HepG2 (cell line): ENCODE measurements around the gene CTDSP1. TPM values are rescaled to one million over a fixed set of nuclear protein-coding genes. Genes with fewer than 3 reads are reported as not detected.

Experiments used
- ATF7-NPFF ChIP-seq: sonication (generic); formaldehyde crosslinking; IDR thresholded peaks from 2 replicates; pipeline ENCODE4 v1.8.1; 2023; ENCODE audit warnings: mild to moderate bottlenecking, low read depth, missing genetic modification reagents, moderate library complexity
- CBX2 ChIP-seq, 2 experiments: fragments of 200-600 bp in 1 of 2; sonication (generic); formaldehyde crosslinking in 1 of 2; IDR thresholded peaks; 2 replicates each; pipeline versions ENCODE4 v1.7.0 to v1.8.1; 2018 to 2022; ENCODE audit warnings: low read depth in 2 of 2, low read length in 1 of 2, mild to moderate bottlenecking in 1 of 2, missing genetic modification reagents in 1 of 2
- CEBPG ChIP-seq: IDR thresholded peaks from 2 replicates; pipeline ENCODE4 v1.6.1; 2016
- CREBL2 ChIP-seq: sonication (generic); formaldehyde crosslinking; IDR thresholded peaks from 2 replicates; pipeline ENCODE4 v1.8.1; 2023; ENCODE audit warnings: missing genetic modification reagents, mild to moderate bottlenecking, borderline replicate concordance
- MAFK ChIP-seq, 2 experiments: IDR thresholded peaks in 1 of 2; conservative IDR thresholded peaks in 1 of 2; 2 replicates each; pipeline ENCODE4 v1.6.1; 2011; ENCODE audit warnings: improper control_type of control experiment in 2 of 2, low read length in 2 of 2
- MLLT10 ChIP-seq: sonication (generic); formaldehyde crosslinking; IDR thresholded peaks from 2 replicates; pipeline ENCODE4 v1.4.0; 2020; ENCODE audit warnings: missing genetic modification reagents
- NFE2L1 ChIP-seq: sonication (generic); formaldehyde crosslinking; IDR thresholded peaks from 2 replicates; pipeline ENCODE4 v1.4.0; 2020; ENCODE audit warnings: missing genetic modification reagents, mild to moderate bottlenecking, borderline replicate concordance
- NFE2L2 ChIP-seq: fragments of 150-350 bp; IDR thresholded peaks from 2 replicates; pipeline ENCODE4 v1.6.1; 2014; ENCODE audit warnings: low read length
- SP2 ChIP-seq: sonication (generic); formaldehyde crosslinking; IDR thresholded peaks from 2 replicates; pipeline ENCODE4 v1.5.1; 2020; ENCODE audit warnings: mild to moderate bottlenecking, missing genetic modification reagents
- SSRP1 ChIP-seq: IDR thresholded peaks from 2 replicates; pipeline ENCODE4 v1.6.1; 2016; ENCODE audit warnings: control low read depth
- ZHX1 ChIP-seq: sonication (generic); formaldehyde crosslinking; IDR thresholded peaks from 2 replicates; pipeline ENCODE4 v1.8.1; 2022; ENCODE audit warnings: low read depth, mild to moderate bottlenecking, missing genetic modification reagents
- ZNF225 ChIP-seq: sonication (generic); formaldehyde crosslinking; IDR thresholded peaks from 2 replicates; pipeline ENCODE4 v1.4.0; 2020; ENCODE audit warnings: mild to moderate bottlenecking, missing genetic modification reagents
- ZNF3 ChIP-seq: IDR thresholded peaks from 2 replicates; pipeline ENCODE4 v1.7.0; 2017; ENCODE audit warnings: inconsistent platforms
- ZNF670 ChIP-seq: sonication (generic); formaldehyde crosslinking; IDR thresholded peaks from 2 replicates; pipeline ENCODE4 v1.8.0; 2022; ENCODE audit warnings: mild to moderate bottlenecking, missing genetic modification reagents, borderline replicate concordance
- ZXDC ChIP-seq: sonication (generic); formaldehyde crosslinking; IDR thresholded peaks from 2 replicates; pipeline ENCODE4 v1.5.0; 2020; ENCODE audit warnings: mild to moderate bottlenecking, missing genetic modification reagents
- polyA plus RNA-seq, 8 experiments: library from polyadenylated mRNA; depleted of rRNA in 3 of 8; stranded (reverse) in 7 of 8; unstranded in 1 of 8; fragments of >200 nt; fragmentation: Illumina TruSeq in 4 of 8; extraction: Trizol in 4 of 8; gene quantifications; 2 replicates each; pipeline versions ENCODE4 v1.2.1 to v1.2.3, GENCODE V29; 2011 to 2016; ENCODE audit warnings: low read depth in 4 of 8, missing spikeins in 1 of 8, mixed read lengths in 1 of 8; ENCODE audit not compliant: insufficient read depth in 1 of 8
- total RNA-seq, 5 experiments: library from RNA; depleted of rRNA; stranded (reverse); fragments of >200 nt; fragmentation: Illumina TruSeq; extraction: Trizol; gene quantifications; 2 replicates each; pipeline ENCODE4 v1.2.3, GENCODE V29; 2016; ENCODE audit warnings: low read depth in 1 of 5
- TF ChIP-seq, protein P1 (sequence below): sonication (generic); formaldehyde crosslinking; IDR thresholded peaks from 2 replicates; pipeline ENCODE4 v1.4.0; 2020; ENCODE audit warnings: missing genetic modification reagents, borderline replicate concordance
- TF ChIP-seq, protein P2 (sequence below): sonication (generic); formaldehyde crosslinking; IDR thresholded peaks from 2 replicates; pipeline ENCODE4 v1.4.0; 2020; ENCODE audit warnings: mild to moderate bottlenecking, missing genetic modification reagents

CTDSP1 gene
- total and polyA plus RNA-seq, 2 of the 13 experiments (the other 11 are each of a cell fraction or from before 2014, with no cell fraction given), result 91.0 to 268 TPM

DNA sequence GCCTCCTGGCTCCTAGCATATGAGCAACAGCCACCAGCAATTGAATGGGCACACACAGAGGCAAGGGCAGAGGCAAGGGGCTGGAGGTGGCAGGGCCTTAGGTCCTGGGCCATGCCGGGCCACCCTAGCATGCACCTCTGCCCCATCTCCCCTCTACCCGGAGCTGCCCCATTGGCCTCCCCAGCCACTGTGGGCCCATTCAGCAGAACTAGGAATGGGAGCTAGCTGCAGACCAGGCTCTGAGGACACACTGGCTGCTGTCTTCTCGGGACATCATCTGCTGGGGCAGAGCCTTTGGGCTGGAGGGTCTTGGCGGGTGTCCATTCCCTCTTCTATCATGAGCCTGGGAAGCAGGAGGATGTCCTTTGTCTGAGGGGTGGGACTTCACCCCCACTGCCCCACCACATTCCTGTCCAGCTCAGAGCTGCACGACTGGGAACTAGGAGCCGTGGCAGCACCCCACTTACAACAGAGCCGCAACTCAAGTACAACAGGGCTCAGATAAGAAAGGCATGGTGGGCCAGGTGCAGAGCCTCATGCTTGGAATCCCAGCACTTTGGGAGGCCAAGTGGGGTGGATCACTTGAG, 20.1 kb downstream of the CTDSP1 start (continued):
- TF ChIP-seq, protein P1, sequence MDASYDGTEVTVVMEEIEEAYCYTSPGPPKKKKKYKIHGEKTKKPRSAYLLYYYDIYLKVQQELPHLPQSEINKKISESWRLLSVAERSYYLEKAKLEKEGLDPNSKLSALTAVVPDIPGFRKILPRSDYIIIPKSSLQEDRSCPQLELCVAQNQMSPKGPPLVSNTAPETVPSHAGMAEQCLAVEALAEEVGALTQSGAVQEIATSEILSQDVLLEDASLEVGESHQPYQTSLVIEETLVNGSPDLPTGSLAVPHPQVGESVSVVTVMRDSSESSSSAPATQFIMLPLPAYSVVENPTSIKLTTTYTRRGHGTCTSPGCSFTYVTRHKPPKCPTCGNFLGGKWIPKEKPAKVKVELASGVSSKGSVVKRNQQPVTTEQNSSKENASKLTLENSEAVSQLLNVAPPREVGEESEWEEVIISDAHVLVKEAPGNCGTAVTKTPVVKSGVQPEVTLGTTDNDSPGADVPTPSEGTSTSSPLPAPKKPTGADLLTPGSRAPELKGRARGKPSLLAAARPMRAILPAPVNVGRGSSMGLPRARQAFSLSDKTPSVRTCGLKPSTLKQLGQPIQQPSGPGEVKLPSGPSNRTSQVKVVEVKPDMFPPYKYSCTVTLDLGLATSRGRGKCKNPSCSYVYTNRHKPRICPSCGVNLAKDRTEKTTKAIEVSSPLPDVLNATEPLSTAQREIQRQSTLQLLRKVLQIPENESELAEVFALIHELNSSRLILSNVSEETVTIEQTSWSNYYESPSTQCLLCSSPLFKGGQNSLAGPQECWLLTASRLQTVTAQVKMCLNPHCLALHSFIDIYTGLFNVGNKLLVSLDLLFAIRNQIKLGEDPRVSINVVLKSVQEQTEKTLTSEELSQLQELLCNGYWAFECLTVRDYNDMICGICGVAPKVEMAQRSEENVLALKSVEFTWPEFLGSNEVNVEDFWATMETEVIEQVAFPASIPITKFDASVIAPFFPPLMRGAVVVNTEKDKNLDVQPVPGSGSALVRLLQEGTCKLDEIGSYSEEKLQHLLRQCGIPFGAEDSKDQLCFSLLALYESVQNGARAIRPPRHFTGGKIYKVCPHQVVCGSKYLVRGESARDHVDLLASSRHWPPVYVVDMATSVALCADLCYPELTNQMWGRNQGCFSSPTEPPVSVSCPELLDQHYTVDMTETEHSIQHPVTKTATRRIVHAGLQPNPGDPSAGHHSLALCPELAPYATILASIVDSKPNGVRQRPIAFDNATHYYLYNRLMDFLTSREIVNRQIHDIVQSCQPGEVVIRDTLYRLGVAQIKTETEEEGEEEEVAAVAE, result no peak
- no peak for TF ChIP-seq ZNF670 (CRISPR knock-in tag)
- TF ChIP-seq ZHX1 (CRISPR knock-in tag), result no peak
- no peak for TF ChIP-seq MLLT10 (CRISPR knock-in tag)
- TF ChIP-seq MAFK (conservative IDR thresholded peaks at IDR 0.05 in 1 of 2, IDR thresholded peaks at IDR 0.05 in 1 of 2; ENCODE audit: low read length in 2 of 2), result no peak
- TF ChIP-seq ZNF3 (CRISPR knock-in tag), result no peak
- TF ChIP-seq ZXDC (CRISPR knock-in tag), result no peak
- TF ChIP-seq, protein P2, sequence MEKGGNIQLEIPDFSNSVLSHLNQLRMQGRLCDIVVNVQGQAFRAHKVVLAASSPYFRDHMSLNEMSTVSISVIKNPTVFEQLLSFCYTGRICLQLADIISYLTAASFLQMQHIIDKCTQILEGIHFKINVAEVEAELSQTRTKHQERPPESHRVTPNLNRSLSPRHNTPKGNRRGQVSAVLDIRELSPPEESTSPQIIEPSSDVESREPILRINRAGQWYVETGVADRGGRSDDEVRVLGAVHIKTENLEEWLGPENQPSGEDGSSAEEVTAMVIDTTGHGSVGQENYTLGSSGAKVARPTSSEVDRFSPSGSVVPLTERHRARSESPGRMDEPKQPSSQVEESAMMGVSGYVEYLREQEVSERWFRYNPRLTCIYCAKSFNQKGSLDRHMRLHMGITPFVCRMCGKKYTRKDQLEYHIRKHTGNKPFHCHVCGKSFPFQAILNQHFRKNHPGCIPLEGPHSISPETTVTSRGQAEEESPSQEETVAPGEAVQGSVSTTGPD (CRISPR knock-in tag), result 0 out of 2 replicates have a peak, but pooled peaks have one; percentile 64
- no peak for TF ChIP-seq SP2
- no peak for TF ChIP-seq CEBPG (CRISPR knock-in tag)
- no peak for TF ChIP-seq CREBL2 (CRISPR knock-in tag)
- no peak for TF ChIP-seq NFE2L1 (CRISPR knock-in tag)
- 0 out of 2 replicates have a peak, but pooled peaks have one; percentile 32 for TF ChIP-seq ZNF225 (CRISPR knock-in tag)
- TF ChIP-seq NFE2L2, result no peak
- TF ChIP-seq SSRP1 (CRISPR knock-in tag), result 0 out of 2 replicates have a peak, but pooled peaks have one; percentile 51
- no peak for TF ChIP-seq CBX2 (IDR thresholded peaks at IDR 0.05; ENCODE audit: low read depth, low read length)
- TF ChIP-seq CBX2 (CRISPR knock-in tag; IDR thresholded peaks at IDR 0.05; ENCODE audit: low read depth), result no peak
- no peak; the same call in 1 of the 2 replicates for TF ChIP-seq ATF7-NPFF (CRISPR knock-in tag)
